ENCODE measurements around the gene ARHGAP19. TPM values are rescaled to one million over a fixed set of nuclear protein-coding genes. Genes with fewer than 3 reads are reported as not detected.

ARHGAP19 gene
- total and polyA plus RNA-seq, 9 of the 15 experiments (the other 6 are each of a cell fraction or from before 2014, with no cell fraction given), result 14.8 to 49.5 (median 26.8) TPM

DNA sequence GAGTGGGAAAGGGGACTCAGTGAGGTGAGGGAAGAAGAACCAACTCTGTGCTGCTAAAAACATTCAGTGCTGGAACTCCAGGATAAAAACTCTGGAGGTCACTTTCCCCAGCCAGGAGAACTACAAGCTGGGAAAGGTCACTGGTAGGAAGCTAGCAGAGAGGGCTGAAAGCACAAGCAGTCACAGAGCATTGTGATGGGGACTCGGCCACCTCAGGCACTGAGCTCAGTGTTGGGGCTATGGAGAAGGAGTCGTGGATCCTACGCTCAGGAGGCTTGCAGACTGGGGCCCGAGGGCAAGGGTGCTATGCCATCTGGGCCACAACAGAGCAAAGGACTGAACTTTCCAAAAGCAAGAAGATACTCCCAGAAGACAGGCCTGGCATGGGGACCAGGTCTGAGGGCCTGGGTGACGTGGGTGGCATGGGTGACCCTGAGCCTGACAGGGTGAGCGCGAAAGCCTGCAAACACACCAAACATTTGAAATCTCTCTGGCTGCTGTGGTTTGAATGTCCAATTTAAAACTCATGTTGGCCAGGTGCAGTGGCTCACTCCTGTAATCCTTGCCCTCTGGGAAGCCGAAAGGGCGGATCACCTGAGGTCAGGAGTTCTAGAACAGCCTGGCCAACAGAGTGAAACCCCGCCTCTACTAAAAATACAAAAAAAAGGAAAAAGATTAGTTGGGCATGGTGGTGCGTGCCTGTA lies 9.8 kb upstream of the ARHGAP19 start:
- Histone ChIP-seq H3K4me1 (replicated peaks in 1 of 2; ENCODE audit: control insufficient read depth in 2 of 2, insufficient read depth in 2 of 2, low read length in 2 of 2) (peaks cover 8 to 13% of the 10 kb centered on the region in 2 experiments; a peak in 4 of 5 replicates), H3K36me3 (ENCODE audit: control insufficient read depth, insufficient read depth, low read length) (no peaks in the 10 kb centered on the region), H3K9ac (ENCODE audit: insufficient read depth in 1 of 2, low read depth in 2 of 2, low read length in 2 of 2) (peak overlapping the region in 1 of 2 experiments; percentile 61; a peak in 1 of 4 replicates), H3K27me3 (ENCODE audit: control insufficient read depth in 2 of 2, insufficient read depth in 2 of 2, low read length in 2 of 2) (no peaks in the 10 kb centered on the region), H3K9me1 (ENCODE audit: control insufficient read depth, insufficient read depth, low read length) (no peaks in the 10 kb centered on the region), H4K20me1 (replicated peaks; ENCODE audit: control insufficient read depth, insufficient read depth, low read length) (no peaks in the 10 kb centered on the region), H3K9me3 (replicated peaks; ENCODE audit: control insufficient read depth, insufficient read depth, low read depth, low read length) (no peaks in the 10 kb centered on the region), H3K79me2 (ENCODE audit: control insufficient read depth, insufficient read depth, low read length) (no peaks in the 10 kb centered on the region), H3K4me3 (no peak overlapping the region), H3K27ac (ENCODE audit: extremely low read depth, low read depth, low read length) (no peak overlapping the region), H3K4me2 (ENCODE audit: insufficient read depth, low read length) (no peak overlapping the region), H2AFZ (ENCODE audit: low read depth, low read length) (peak overlapping the region; percentile 68)
- intact Hi-C loops (cut with micrococcal nuclease), result no loop called here
- WGBS (ENCODE audit: insufficient coverage, low coverage, missing lambda C conversion rate), result 90% methylated on average over 7 of the region's 11 CpGs
- BruUV-seq (replicated peaks), result no TSS peak
- ChIA-PET CTCF (ENCODE audit: low intra/inter-chr PET ratio) (no interaction called here), POLR2A (no interaction called here)
- FAIRE-seq (no peak), DNase-seq (ENCODE audit: extremely low read depth in 1 of 4, low spot score in 3 of 4) (no peak), ATAC-seq (no peak)
- in situ Hi-C loops (cut with MboI), result no loop called here
- no peak for TF ChIP-seq ZBTB34 (CRISPR knock-in tag; IDR thresholded peaks at IDR 0.05)
- TF ChIP-seq, protein P1, sequence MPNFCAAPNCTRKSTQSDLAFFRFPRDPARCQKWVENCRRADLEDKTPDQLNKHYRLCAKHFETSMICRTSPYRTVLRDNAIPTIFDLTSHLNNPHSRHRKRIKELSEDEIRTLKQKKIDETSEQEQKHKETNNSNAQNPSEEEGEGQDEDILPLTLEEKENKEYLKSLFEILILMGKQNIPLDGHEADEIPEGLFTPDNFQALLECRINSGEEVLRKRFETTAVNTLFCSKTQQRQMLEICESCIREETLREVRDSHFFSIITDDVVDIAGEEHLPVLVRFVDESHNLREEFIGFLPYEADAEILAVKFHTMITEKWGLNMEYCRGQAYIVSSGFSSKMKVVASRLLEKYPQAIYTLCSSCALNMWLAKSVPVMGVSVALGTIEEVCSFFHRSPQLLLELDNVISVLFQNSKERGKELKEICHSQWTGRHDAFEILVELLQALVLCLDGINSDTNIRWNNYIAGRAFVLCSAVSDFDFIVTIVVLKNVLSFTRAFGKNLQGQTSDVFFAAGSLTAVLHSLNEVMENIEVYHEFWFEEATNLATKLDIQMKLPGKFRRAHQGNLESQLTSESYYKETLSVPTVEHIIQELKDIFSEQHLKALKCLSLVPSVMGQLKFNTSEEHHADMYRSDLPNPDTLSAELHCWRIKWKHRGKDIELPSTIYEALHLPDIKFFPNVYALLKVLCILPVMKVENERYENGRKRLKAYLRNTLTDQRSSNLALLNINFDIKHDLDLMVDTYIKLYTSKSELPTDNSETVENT (CRISPR knock-in tag; IDR thresholded peaks at IDR 0.05), result no peak
- TF ChIP-seq SIRT6 (IDR thresholded peaks at IDR 0.05; ENCODE audit: low read depth, low read length), result no peak
- TF ChIP-seq PML (IDR thresholded peaks at IDR 0.05; ENCODE audit: low read length), result no peak
- TF ChIP-seq ATF2 (CRISPR knock-in tag; IDR thresholded peaks at IDR 0.05), result no peak
- no peak for TF ChIP-seq KDM5B (IDR thresholded peaks at IDR 0.05; ENCODE audit: insufficient replicate concordance, low read depth, low read length)
- TF ChIP-seq HBP1 (CRISPR knock-in tag; IDR thresholded peaks at IDR 0.05), result no peak
- TF ChIP-seq HIVEP1 (CRISPR knock-in tag; IDR thresholded peaks at IDR 0.05), result no peak
- TF ChIP-seq, protein P2, sequence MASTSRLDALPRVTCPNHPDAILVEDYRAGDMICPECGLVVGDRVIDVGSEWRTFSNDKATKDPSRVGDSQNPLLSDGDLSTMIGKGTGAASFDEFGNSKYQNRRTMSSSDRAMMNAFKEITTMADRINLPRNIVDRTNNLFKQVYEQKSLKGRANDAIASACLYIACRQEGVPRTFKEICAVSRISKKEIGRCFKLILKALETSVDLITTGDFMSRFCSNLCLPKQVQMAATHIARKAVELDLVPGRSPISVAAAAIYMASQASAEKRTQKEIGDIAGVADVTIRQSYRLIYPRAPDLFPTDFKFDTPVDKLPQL (IDR thresholded peaks at IDR 0.05; ENCODE audit: extremely low read depth, insufficient read length), result no peak
- TF ChIP-seq FOSL1 (tag; conservative IDR thresholded peaks at IDR 0.05), result no peak
- no peak for TF ChIP-seq RBFOX2 (IDR thresholded peaks at IDR 0.05; ENCODE audit: low read depth, low read length)
- no peak for TF ChIP-seq GATAD2A (IDR thresholded peaks at IDR 0.05)
- no peak for TF ChIP-seq ZNF830 (CRISPR knock-in tag; IDR thresholded peaks at IDR 0.05)
- no peak for TF ChIP-seq FOXP1 (CRISPR knock-in tag; IDR thresholded peaks at IDR 0.05)
- no peak for TF ChIP-seq ZNF586 (CRISPR knock-in tag; conservative IDR thresholded peaks at IDR 0.05)

Data from K562 (cell line).